GM18951 (cell line): ENCODE data around the gene CIITA.
"Not testable (repeated sequence)": the region's sequence is repeated elsewhere in the genome, so short reads cannot be mapped to it uniquely, and the experiment has no call there.

Source experiments
- POLR2A ChIP-seq: IDR thresholded peaks from 4 replicates; pipeline ENCODE4 v1.6.1; 2011; ENCODE audit warnings: mild to moderate bottlenecking; ENCODE audit not compliant: insufficient read length, insufficient read depth; ENCODE audit errors: extremely low read depth
- in situ Hi-C: fragments of 300-500 bp; cut with MboI; formaldehyde crosslinking; loops from one replicate; pipeline ENCODE4 v1.12.0; 2022; ENCODE audit warnings: low sequenced_read_pairs, mixed read lengths, inconsistent platforms; ENCODE audit not compliant: unreplicated experiment

Gene CIITA

GRCh38 chr16:10932959-10933710 is 56.1 kb downstream of the CIITA start:
- TF ChIP-seq POLR2A, result no peak
- in situ Hi-C loops, result no loop called here

GRCh38 chr16:10933865-10934264 is 56.9 kb downstream of the CIITA start:
- no peak for TF ChIP-seq POLR2A
- in situ Hi-C loops, result no loop called here

- TF ChIP-seq POLR2A, result no peak
- in situ Hi-C loops, result no loop called here
Observed at GRCh38 chr16:10934325-10935107, 57.5 kb downstream of the CIITA start.

- in situ Hi-C loops, result no loop called here
- TF ChIP-seq POLR2A, result no peak
Observed at GRCh38 chr16:10935226-10935915, 58.4 kb downstream of the CIITA start.

- in situ Hi-C loops, result no loop called here
- TF ChIP-seq POLR2A, result no peak
Observed at GRCh38 chr16:10936272-10936984, 59.4 kb downstream of the CIITA start.

GRCh38 chr16:10937068-10937859 is 60.3 kb downstream of the CIITA start:
- TF ChIP-seq POLR2A, result no peak
- in situ Hi-C loops, result no loop called here

- in situ Hi-C loops, result no loop called here
- no peak for TF ChIP-seq POLR2A
Observed at GRCh38 chr16:10938321-10938720, 61.3 kb downstream of the CIITA start.

- no peak for TF ChIP-seq POLR2A
- in situ Hi-C loops, result no loop called here
Observed at GRCh38 chr16:10938796-10939648, 62.0 kb downstream of the CIITA start.

GRCh38 chr16:10939649-10940234 is 62.7 kb downstream of the CIITA start:
- no peak for TF ChIP-seq POLR2A
- in situ Hi-C loops, result no loop called here

- in situ Hi-C loops, result no loop called here
- no peak for TF ChIP-seq POLR2A
Observed at GRCh38 chr16:10940501-10941079, 63.6 kb downstream of the CIITA start.

GRCh38 chr16:10941127-10941933 is 64.3 kb downstream of the CIITA start:
- in situ Hi-C loops, result no loop called here
- no peak for TF ChIP-seq POLR2A

GRCh38 chr16:10941935-10942351 is 64.9 kb downstream of the CIITA start:
- in situ Hi-C loops, result not testable (repeated sequence)
